ENCODE results near the gene SUMO1.
A peak's percentile ranks its signal among the peaks of the same experiment; 100 is the strongest.
"Not testable (repeated sequence)": the region's sequence is repeated elsewhere in the genome, so short reads cannot be mapped to it uniquely, and the experiment has no call there.

The SUMO1 gene

GRCh38 chr2:202238234-202239197, at the start of gene SUMO1:
Gene SUMO1 (minus strand): TSS chr2:202238597. CDS start chr2:202238451, 146 bp downstream.
- TF ChIP-seq CTCF (IDR thresholded peaks at IDR 0.05; ENCODE audit: low read depth, low read length), result no peak
- H3K4me3 ChIP-seq (ENCODE audit: low read depth, low read length), result peak within 1 kb of the TSS; percentile 95

GRCh38 chr2:202286595-202286994, 48.2 kb upstream of the SUMO1 start:
- no peak for TF ChIP-seq CTCF (IDR thresholded peaks at IDR 0.05; ENCODE audit: low read depth, low read length)
- H3K4me3 ChIP-seq (ENCODE audit: low read depth, low read length), result no peak overlapping the region

- peak; percentile 43; the same call in 1 of the 2 replicates for TF ChIP-seq CTCF (IDR thresholded peaks at IDR 0.05; ENCODE audit: low read depth, low read length)
These were observed 40.5 kb upstream of the SUMO1 start for GRCh38 chr2:202278944-202279343.

GRCh38 chr2:202278036-202278760, 39.8 kb upstream of the SUMO1 start:
- no peak for TF ChIP-seq CTCF (IDR thresholded peaks at IDR 0.05; ENCODE audit: low read depth, low read length)

More at GRCh38 chr2:202278944-202279343, 40.5 kb upstream of the SUMO1 start:
- H3K4me3 ChIP-seq (ENCODE audit: low read depth, low read length), result no peak overlapping the region

GRCh38 chr2:202276078-202276720, 37.8 kb upstream of the SUMO1 start:
- H3K4me3 ChIP-seq (ENCODE audit: low read depth, low read length), result not testable (repeated sequence)

More at GRCh38 chr2:202278036-202278760, 39.8 kb upstream of the SUMO1 start:
- no peak overlapping the region for H3K4me3 ChIP-seq (ENCODE audit: low read depth, low read length)

- H3K4me3 ChIP-seq (ENCODE audit: low read depth, low read length), result no peak overlapping the region
- TF ChIP-seq CTCF (IDR thresholded peaks at IDR 0.05; ENCODE audit: low read depth, low read length), result no peak
These were observed 32.1 kb upstream of the SUMO1 start for GRCh38 chr2:202270487-202270886.

GRCh38 chr2:202269585-202269984, 31.2 kb upstream of the SUMO1 start:
- H3K4me3 ChIP-seq (ENCODE audit: low read depth, low read length), result no peak overlapping the region
- TF ChIP-seq CTCF (IDR thresholded peaks at IDR 0.05; ENCODE audit: low read depth, low read length), result no peak
